Inferior parietal cortex (tissue), 1 donor: Measurements from ENCODE around the gene RNH1.

ENCODE experiments used
- DNase-seq: peaks from one replicate; pipeline ENCODE4 v3.0.0-alpha.2; 2016; ENCODE audit errors: extremely low spot score

The RNH1 gene

GRCh38 chr11:459511-460220, 47.4 kb downstream of the RNH1 start:
- DNase-seq, result no peak

DNA sequence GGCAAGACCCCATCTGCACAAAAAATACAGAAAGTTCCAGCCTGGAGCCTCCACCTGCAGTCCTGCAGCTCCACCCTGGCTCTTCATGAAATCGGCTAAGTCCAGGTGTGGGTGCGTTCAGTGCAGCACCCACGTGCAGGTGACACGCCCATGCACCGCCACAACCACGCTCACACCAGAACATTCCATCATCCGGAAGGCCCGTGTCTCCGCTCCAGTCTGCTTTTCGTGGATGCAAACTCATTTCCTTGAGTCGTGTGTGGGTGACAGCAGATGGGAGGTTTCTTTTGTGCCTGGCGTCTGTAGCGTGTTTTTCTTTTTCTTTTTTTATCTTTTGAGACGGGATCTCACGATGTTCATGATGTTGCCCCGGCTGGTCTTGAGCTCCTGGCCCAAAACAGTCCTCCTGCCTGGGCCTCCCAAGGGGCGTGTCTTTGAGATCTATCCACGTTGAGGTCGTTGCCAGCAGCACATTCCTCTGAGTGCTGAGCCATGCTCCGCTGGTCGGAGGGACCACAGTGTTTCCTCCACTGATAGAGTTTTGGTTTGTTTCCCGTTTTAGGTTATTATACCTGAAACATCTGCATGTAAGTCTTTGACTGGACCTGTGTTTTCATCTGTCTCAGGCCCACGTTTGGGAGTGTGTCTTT, 49.8 kb downstream of the RNH1 start:
- no peak for DNase-seq

DNA sequence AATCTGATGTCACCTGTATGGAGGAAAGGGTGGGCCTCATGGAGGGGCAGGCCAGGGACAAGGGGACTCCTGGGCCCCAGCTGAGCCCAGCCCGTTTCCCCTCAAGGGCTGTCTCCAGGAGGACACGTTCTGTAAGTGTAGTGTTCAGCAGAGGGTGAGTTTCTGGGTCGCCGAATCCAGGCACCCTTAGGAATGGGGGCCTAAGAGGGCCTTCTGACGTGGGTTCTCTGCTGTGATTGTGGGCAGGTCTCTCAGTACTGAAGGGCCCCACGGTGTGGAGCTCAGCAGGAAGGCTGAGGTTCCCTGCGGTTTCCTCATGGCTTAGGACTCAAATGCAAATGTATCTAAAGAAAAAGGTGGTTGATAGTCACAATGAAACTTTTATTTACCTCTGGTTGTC, 50.5 kb downstream of the RNH1 start:
- no peak for DNase-seq

DNA sequence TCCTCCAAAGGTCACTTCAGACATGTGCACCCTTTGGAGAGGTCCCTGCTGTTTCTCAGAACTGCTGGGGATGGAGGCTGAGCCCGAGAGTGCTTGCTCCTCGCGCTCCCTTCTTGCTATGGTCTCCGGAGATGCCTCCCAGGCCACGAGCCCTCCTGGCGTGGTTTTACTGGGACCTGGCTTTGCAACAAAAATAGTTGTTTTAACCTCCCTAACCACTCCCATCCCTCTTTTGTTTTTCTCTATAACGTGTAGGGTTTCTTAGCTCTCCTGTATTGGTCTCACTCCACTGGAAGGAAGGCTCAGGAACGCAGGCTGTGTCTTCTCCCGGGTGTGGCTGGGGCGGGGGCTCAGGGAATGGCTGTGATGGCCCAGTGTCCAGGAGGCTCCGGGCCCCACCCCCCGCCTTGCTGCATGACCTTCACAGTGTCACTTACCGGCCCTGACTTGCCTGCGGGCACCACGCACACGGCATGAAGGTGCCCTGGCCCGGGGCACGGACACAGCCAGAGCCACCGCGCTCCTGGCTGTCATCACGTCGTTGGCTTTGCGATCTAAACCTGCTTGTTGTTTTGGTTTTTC, 51.4 kb downstream of the RNH1 start:
- DNase-seq, result no peak

DNA sequence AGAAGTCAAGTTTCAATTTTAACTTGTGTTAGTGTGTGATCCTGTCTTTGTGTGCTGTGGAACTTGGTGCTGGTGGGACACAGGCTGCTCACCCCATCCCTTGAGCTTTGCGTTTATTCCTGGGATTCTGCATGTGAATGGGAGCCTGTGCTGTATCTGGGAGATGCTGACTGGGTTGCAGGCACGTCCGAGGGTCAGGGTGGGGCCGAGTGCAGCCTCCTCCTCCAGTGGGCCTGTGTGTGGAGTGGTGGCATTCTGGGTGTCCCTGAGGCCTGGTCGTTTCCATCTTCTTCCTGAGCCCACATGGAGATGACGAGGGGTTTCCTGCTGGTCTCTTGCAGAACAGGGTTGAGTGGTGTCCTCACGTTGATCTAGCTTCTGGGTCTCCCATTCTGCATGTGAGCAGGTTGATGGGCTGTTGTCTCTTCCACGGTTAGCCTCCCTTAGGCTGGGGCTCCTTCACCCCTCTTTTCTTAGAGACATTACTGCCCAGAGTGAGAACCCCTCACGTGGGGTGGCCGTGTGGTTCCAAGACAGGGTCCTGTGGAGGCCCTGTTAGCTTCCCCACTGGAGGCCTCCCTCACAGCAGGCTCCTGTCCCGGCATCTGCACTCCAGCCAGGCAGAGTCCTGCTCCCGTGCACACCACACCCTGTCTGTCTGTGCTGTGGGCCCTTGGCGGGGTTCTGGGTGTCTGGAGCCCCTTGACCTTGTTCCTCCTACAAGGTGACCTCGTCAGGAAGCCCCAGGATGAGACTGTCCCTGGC, 52.1 kb downstream of the RNH1 start:
- no peak for DNase-seq

GRCh38 chr11:454043-454442, 53.0 kb downstream of the RNH1 start:
- DNase-seq, result no peak

- no peak for DNase-seq
Observed at GRCh38 chr11:453564-453963, 53.5 kb downstream of the RNH1 start.

- no peak for DNase-seq
Observed at GRCh38 chr11:452916-453527, 54.0 kb downstream of the RNH1 start.

DNA sequence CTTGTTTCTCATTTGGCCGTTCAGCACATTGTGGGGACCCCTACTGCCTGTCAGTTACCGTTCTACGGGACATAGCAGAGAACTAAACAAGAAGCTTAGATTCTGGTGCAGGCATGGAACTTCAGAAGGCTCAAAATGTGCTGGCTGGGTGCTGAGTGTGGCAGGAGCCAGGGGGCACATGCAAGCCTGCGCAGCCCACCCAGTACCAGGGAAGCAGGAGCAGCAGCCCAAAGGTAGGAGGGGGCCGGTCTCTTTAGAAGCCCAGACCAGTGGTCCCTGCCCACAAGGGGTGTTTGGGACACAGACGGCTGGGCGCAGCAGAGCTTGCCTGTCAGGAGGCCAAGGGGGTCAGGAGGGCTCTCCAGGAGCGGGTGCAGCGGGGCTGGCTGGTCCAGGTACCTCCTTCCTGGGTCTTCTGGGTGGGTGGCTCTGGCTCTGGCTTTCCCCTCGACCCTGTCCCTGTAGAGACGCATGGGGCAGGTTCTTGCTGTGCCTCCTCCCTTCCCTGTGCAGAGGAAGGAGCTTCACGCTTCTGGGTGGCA, 54.8 kb downstream of the RNH1 start:
- no peak for DNase-seq

DNA sequence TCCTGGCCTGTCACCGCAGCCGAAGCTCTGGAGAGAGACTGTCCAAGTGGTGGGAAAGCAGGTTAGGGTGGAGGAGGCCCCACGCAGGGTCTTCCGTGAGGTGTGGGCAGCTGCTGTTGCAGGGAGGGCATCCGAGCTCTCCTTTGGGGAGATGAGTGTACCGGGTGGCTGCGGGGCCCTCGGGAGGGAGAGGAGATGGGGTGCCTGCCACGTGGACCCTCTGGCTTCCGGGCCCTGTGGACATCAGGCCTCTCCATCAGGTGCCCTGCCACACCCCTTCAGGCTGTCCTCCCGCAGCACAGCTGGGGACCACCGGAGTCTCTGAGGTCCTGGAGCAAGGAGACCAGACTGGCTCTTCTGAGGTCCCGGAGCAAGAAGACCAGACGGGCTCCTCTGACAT, 55.3 kb downstream of the RNH1 start:
- no peak for DNase-seq

DNA sequence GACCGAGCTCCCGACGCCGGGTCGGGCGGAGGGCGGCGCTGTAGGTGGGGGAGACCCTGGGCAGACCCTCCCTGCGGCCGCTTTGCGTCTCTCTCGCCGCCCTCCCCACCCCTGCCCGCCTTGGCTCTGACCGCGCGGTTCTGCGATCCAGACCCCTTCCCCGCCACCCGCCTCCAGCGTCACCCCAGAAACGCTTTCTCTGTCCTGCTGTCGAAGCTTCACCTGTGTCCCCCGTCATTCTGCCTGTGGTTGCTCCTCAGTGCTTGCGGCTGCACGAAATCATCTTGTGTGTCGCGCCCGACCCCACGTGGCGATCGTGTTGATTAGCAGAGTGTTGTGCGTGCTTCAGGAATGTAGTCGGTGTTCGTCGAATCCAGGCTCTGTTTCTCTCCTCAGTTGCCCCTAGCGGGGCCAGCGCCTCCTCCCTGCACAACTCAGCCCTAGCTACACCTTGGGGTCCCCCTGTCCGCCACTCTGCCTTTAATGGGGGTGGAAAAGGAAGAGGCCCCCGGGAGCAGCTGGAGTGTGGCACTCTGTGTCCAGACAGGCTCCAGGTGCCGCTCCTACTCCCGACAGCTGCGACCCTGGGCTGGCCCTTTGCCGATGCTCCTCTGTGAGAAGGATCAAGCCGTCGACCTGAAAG, 56.1 kb downstream of the RNH1 start:
- peak; percentile 62 for DNase-seq

DNA sequence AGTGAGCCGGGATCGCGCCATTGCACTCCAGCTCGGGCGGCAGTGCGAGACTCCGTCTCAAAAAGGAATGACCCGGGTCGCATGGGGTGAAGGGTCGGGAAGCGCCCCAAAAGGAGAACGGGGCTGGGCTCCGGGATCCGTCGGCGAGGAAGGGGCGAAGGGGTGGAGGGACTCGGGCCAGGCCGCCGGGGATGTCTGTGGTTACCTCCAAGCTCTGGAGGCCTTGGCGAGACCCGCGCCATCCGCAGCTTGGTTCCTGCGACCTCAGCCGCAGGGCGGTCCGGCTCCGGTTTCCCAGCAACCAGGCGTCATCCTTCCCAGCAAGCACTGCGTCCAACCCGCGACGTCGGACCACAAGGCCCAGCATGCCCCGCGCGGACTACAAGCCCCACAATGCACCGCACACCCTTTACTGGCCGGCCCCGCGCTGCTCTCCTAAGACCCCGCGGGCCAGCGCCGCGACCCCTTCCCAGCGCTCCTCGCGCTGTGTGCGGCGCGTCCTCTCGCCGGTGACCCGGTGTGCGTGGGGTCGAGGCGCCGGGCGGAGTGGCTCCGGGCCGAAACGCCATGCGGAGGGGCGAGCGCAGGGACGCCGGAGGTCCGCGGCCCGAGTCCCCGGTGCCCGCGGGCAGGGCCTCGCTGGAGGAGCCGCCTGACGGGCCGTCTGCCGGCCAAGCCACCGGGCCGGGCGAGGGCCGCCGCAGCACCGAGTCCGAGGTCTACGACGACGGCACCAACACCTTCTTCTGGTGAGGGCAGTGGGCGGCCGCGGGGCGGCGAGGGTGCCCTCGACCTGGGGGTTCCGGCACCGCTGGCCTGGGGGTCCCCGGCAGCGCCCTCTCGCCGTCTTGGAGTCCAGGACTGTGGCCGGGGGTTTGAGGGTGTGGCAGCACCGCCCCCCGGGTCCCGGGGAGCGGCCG, 56.9 kb downstream of the RNH1 start, which contains the start of gene PTDSS2:
Gene PTDSS2 (plus strand): TSS at position 391 of the 920 bp plus-strand sequence. CDS start 177 bp downstream, at position 568.
- DNase-seq, result peak; percentile 92

- peak; percentile 86 for DNase-seq
Observed at GRCh38 chr11:447923-448731, 58.9 kb downstream of the RNH1 start.

GRCh38 chr11:446891-447290, 60.2 kb downstream of the RNH1 start:
- no peak for DNase-seq

GRCh38 chr11:445765-446588, 61.1 kb downstream of the RNH1 start:
- no peak for DNase-seq
